HUES64 (cell line): ENCODE results near the gene NDUFA13.

ENCODE experiments used
- H3K27ac ChIP-seq: 2 replicates; pipeline ENCODE4 v1.7.0; 2013; ENCODE audit warnings: low read depth, low read length, inconsistent platforms
- H3K27me3 ChIP-seq: 2 replicates; pipeline ENCODE4 v1.6.1; 2013; ENCODE audit warnings: mild to moderate bottlenecking, low read length; ENCODE audit not compliant: insufficient read depth
- H3K36me3 ChIP-seq: 2 replicates; pipeline ENCODE4 v1.6.1; 2013; ENCODE audit warnings: mild to moderate bottlenecking, low read length; ENCODE audit not compliant: insufficient read depth
- H3K4me1 ChIP-seq: 2 replicates; pipeline ENCODE4 v1.6.1; 2013; ENCODE audit warnings: mild to moderate bottlenecking, low read length, moderate library complexity; ENCODE audit not compliant: insufficient read depth
- H3K4me3 ChIP-seq: 2 replicates; pipeline ENCODE4 v1.5.1; 2013; ENCODE audit warnings: mild to moderate bottlenecking, low read length, moderate library complexity
- H3K9ac ChIP-seq: 2 replicates; pipeline ENCODE4 v1.6.1; 2013; ENCODE audit warnings: mild to moderate bottlenecking, low read depth, low read length
- H3K9me3 ChIP-seq: 2 replicates; pipeline ENCODE4 v1.6.1; 2013; ENCODE audit warnings: low read depth, low read length; ENCODE audit not compliant: insufficient read depth
- WGBS: fragments of 150-250, 120-280 bp; methylation state at CpG from one replicate; pipeline ENCODE4 v1.1.7; 2013; ENCODE audit warnings: missing lambda C conversion rate; 5-methylcytosine and 5-hydroxymethylcytosine counted together

The NDUFA13 gene

GRCh38 chr19:19502808-19503602, 13.0 kb upstream of the NDUFA13 start:
- Histone ChIP-seq H3K9ac (no peak overlapping the region), H3K36me3 (peaks cover 98% of the 10 kb centered on the region), H3K27ac (no peak overlapping the region), H3K4me3 (no peak overlapping the region), H3K9me3 (no peaks in the 10 kb centered on the region), H3K27me3 (no peaks in the 10 kb centered on the region), H3K4me1 (no peaks in the 10 kb centered on the region)
- WGBS: 95% methylated on average over 18 of the region's 18 CpGs

DNA sequence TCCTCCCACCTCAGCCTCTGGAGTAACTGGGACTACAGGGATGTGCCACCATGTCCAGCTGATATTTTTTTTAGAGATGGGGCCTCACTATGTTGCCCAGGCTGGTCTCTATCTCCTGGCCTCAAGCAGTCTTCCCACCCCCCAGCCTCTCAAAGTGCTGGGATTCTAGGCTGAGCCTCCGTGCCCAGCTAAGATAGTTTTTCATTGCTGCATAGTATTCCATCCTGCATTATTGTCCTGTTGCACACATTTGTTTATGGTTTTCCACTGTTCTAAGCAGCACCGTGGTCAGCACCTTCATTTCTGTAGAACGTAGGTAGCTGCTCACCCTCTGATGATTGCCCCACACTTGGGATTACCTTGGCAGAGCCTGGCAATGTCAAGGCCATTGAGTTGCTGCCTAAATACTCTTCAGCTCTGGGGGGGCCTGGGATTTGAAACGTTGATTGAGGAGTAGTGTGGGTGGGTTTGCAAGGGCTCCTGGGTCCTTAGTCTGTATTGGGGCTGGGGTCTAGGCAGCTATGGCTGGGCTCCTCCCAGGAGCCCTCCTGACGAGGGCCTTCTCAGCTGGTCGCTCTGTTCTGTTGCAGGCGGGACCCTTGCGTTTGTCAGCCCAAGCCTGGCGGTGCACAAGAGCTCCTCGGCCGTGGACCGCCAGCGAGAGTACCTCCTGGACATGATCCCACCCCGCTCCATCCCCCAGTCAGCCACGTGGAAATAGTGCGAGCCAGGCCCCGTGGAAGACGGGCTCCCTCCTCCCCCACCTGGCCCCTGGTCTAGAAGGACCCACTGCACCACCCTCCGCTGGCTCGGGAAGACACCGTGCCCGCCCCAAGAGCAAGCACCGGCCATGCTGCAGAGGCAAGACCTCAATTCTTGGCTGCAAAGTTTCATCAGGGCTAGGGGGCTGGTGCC, 11.0 kb upstream of the NDUFA13 start:
- Histone ChIP-seq H3K9ac (no peak overlapping the region), H3K27ac (no peak overlapping the region), H3K4me1 (no peaks in the 10 kb centered on the region), H3K27me3 (no peaks in the 10 kb centered on the region), H3K9me3 (no peaks in the 10 kb centered on the region), H3K4me3 (no peak overlapping the region), H3K36me3 (peaks cover 78% of the 10 kb centered on the region)
- 95% methylated on average over 23 of the region's 23 CpGs for WGBS

- no peaks in the 10 kb centered on the region for H3K9me3 ChIP-seq
- H3K27me3 ChIP-seq: no peaks in the 10 kb centered on the region
- no peak overlapping the region for H3K27ac ChIP-seq
- no peak overlapping the region for H3K9ac ChIP-seq
- WGBS: 96% methylated on average over 26 of the region's 27 CpGs
- H3K36me3 ChIP-seq: peaks cover 71% of the 10 kb centered on the region
- H3K4me3 ChIP-seq: no peak overlapping the region
- no peaks in the 10 kb centered on the region for H3K4me1 ChIP-seq
Measured at GRCh38 chr19:19505669-19506326, 10.2 kb upstream of the NDUFA13 start.

GRCh38 chr19:19506592-19506991, 9.4 kb upstream of the NDUFA13 start:
- Histone ChIP-seq H3K27me3 (no peaks in the 10 kb centered on the region), H3K4me3 (no peak overlapping the region), H3K36me3 (peaks cover 63% of the 10 kb centered on the region), H3K27ac (no peak overlapping the region), H3K4me1 (no peaks in the 10 kb centered on the region), H3K9me3 (no peaks in the 10 kb centered on the region), H3K9ac (no peak overlapping the region)
- 97% methylated on average over 12 of the region's 12 CpGs for WGBS

DNA sequence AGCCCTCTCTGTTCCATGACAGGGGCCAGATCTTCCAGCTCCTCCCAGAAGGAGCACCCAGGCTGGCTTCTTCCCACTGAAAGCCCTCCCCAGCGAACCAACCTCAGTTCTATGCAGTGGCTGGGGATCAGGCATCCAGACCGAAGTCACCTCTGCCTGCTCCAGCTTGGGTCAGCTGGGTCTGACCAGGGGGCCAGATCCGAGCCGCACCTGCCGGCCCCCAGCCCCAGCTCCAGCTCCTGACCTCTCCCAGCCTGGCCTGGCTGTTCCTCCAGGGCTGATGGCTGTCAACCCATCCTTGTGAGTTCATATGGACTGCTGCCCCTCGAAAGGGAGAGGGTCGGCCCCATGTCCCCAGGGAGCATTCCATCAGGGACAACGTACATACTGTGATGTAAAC, 8.7 kb upstream of the NDUFA13 start:
- 90% methylated on average over 8 of the region's 8 CpGs for WGBS
- Histone ChIP-seq H3K9me3 (no peaks in the 10 kb centered on the region), H3K27ac (no peak overlapping the region), H3K9ac (no peak overlapping the region), H3K4me3 (no peak overlapping the region), H3K36me3 (peaks cover 55% of the 10 kb centered on the region), H3K27me3 (no peaks in the 10 kb centered on the region), H3K4me1 (no peaks in the 10 kb centered on the region)

DNA sequence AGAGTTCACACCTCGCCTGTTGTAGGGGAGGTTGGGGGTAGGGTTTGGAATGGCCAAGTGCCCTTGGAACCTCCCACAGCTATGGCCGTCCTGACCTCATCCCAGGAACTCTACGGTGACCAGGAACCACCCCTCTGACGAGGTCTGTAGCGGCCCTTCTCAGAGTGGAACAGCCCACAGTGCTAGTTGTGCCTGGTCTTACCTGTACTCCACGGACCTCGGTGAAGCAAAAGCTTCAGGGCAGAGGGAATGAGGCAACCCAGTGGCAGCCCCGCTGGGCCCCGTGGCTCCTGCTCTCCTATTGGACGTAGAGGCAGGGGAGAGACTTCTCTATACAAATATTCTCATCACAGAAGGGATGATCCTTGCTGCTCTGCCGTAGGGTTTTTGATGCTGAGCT, 7.8 kb upstream of the NDUFA13 start:
- Histone ChIP-seq H3K9me3 (no peaks in the 10 kb centered on the region), H3K4me1 (no peaks in the 10 kb centered on the region), H3K27ac (no peak overlapping the region; the same call in 1 of the 2 replicates), H3K36me3 (peaks cover 46% of the 10 kb centered on the region), H3K9ac (no peak overlapping the region), H3K27me3 (no peaks in the 10 kb centered on the region), H3K4me3 (no peak overlapping the region)
- WGBS: 93% methylated on average over 11 of the region's 11 CpGs

DNA sequence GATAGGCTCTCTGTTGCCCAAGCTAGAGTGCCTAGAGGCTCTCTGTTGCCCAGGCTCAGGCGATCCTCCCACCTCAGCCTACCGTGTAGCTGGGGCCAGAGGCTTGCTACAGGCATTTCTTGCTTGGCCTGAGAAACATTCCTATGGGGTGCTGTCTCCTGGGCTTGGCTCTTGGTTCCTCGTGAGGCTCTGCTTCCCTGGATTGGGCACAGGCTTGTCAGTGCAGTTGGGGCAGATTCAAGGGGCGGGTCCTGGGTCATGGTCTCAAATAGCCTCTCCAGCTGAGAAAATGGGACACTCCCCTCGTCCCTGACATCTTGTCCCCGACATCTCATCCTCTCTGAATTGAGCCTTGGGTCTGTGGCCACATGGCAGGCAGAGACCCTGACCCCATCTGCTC, 5.6 kb upstream of the NDUFA13 start:
- Histone ChIP-seq H3K27me3 (no peaks in the 10 kb centered on the region), H3K36me3 (peaks cover 24% of the 10 kb centered on the region), H3K4me1 (no peaks in the 10 kb centered on the region), H3K27ac (no peak overlapping the region), H3K9ac (no peak overlapping the region), H3K9me3 (no peaks in the 10 kb centered on the region), H3K4me3 (no peak overlapping the region)
- WGBS: 61% methylated on average over 6 of the region's 6 CpGs

GRCh38 chr19:19513682-19514081, 2.3 kb upstream of the NDUFA13 start:
- no peak overlapping the region for H3K4me3 ChIP-seq
- no peaks in the 10 kb centered on the region for H3K4me1 ChIP-seq
- H3K27me3 ChIP-seq: no peaks in the 10 kb centered on the region
- no peaks in the 10 kb centered on the region for H3K9me3 ChIP-seq
- H3K27ac ChIP-seq: no peak overlapping the region
- H3K9ac ChIP-seq: no peak overlapping the region
- H3K36me3 ChIP-seq: peaks cover 4% of the 10 kb centered on the region; the same call in 1 of the 2 replicates
- 94% methylated on average over 17 of the region's 17 CpGs for WGBS

- WGBS: 96% methylated on average over 46 of the region's 46 CpGs
- Histone ChIP-seq H3K9ac (no peak overlapping the region), H3K9me3 (no peaks in the 10 kb centered on the region), H3K4me3 (no peak overlapping the region), H3K36me3 (peaks cover 7% of the 10 kb centered on the region), H3K27me3 (no peaks in the 10 kb centered on the region), H3K4me1 (no peaks in the 10 kb centered on the region), H3K27ac (no peak overlapping the region)
Measured at GRCh38 chr19:19514215-19514657, 1.8 kb upstream of the NDUFA13 start.

DNA sequence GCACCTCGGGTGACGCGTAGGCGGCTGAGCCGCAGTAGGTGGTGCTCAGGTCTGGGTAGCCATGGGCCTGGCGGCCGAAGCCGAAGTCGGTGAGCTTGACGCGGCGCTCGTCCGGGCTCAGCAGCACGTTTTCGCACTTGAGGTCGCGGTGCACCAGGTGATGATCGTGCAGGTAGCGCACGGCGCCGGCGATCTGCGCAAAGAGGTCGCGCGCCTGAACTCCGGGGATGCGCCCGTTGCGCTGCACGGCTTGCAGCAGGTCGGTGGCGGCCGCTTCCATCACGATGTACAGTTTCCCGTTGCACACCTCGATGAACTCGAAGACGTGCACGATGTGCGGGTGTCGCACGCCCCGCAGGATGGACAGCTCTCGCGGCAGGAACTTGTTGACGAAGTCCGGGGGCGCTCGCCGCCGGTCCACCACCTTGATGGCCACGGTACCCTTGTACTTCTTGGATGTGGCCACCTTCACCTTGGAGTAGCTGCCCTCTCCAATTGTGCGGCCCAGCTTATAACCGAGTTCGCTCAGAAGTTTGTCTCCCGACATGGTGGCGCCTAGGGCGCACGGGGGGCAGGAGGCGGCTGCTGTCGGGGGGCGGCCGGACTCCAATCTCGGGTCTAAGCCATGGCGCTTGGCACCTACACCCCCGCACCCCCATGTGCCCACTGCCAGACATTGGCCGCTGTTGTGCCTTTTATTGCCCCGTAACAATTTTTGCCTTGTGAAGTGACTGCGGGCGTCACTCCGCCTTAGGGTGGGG, 964 bp upstream of the NDUFA13 start, which contains the start of gene TSSK6:
Gene TSSK6, minus strand, starts transcription at position 668 of the 761 bp plus-strand sequence. Its CDS starts 121 bp downstream, at position 547.
- Histone ChIP-seq H3K27me3 (no peaks in the 10 kb centered on the region), H3K27ac (peak within 1 kb of the TSS; percentile 61), H3K4me1 (no peaks in the 10 kb centered on the region), H3K4me3 (peak within 1 kb of the TSS; percentile 82), H3K9ac (peak within 1 kb of the TSS; percentile 67), H3K36me3 (peaks cover 15% of the 10 kb centered on the region), H3K9me3 (no peaks in the 10 kb centered on the region)
- WGBS: 96% methylated on average over 74 of the region's 74 CpGs
